Ectodermal cell (in vitro differentiated cells): ENCODE results near the gene TSPAN3. TPM values are rescaled to one million over a fixed set of nuclear protein-coding genes. Genes with fewer than 3 reads are reported as not detected.

Experiments used
- H3K27ac ChIP-seq: 2 replicates; pipeline ENCODE4 v1.7.0; 2013; ENCODE audit warnings: mild to moderate bottlenecking, low read depth, low read length; ENCODE audit not compliant: insufficient read depth, poor library complexity, severe bottlenecking
- H3K27me3 ChIP-seq: 2 replicates; pipeline ENCODE4 v1.7.0; 2013; ENCODE audit warnings: mild to moderate bottlenecking, low read length; ENCODE audit not compliant: insufficient read depth, control insufficient read depth, poor library complexity, severe bottlenecking
- H3K36me3 ChIP-seq: one replicate; pipeline ENCODE4 v1.7.0; 2013; ENCODE audit warnings: low read length; ENCODE audit not compliant: control insufficient read depth, insufficient read depth
- H3K4me1 ChIP-seq: one replicate; pipeline ENCODE4 v1.7.0; 2013; ENCODE audit warnings: low read length; ENCODE audit not compliant: control insufficient read depth, insufficient read depth
- H3K4me3 ChIP-seq: 2 replicates; pipeline ENCODE4 v1.7.0; 2013; ENCODE audit warnings: low read depth, low read length, control low read depth; ENCODE audit not compliant: insufficient read depth
- H3K9me3 ChIP-seq: 2 replicates; pipeline ENCODE4 v1.7.0; 2013; ENCODE audit warnings: mild to moderate bottlenecking, low read length, moderate library complexity; ENCODE audit not compliant: control insufficient read depth
- WGBS, 2 experiments: methylation state at CpG; one replicate each; pipeline ENCODE4 v1.1.7; 2013; ENCODE audit warnings: missing lambda C conversion rate in 2 of 2; 5-methylcytosine and 5-hydroxymethylcytosine counted together
- polyA plus RNA-seq, 4 experiments: library from polyadenylated mRNA; stranded (reverse); fragments of 50-300 nt; gene quantifications; one replicate each; pipeline ENCODE4 v1.2.3, GENCODE V29; 2013

TSPAN3 gene
- 284 TPM for polyA plus RNA-seq (2013, experiment 1 of 4)
- 272 TPM for polyA plus RNA-seq (2013, experiment 2 of 4)
- 211 TPM for polyA plus RNA-seq (2013, experiment 3 of 4)
- 252 TPM for polyA plus RNA-seq (2013, experiment 4 of 4)

GRCh38 chr15:77070495-77071304 lies at the start of gene TSPAN3:
Gene TSPAN3 (minus strand): TSS chr15:77071109. CDS start chr15:77070954, 155 bp downstream.
- Histone ChIP-seq H3K36me3 (no peaks in the 10 kb centered on the region), H3K4me1 (peaks cover 11% of the 10 kb centered on the region), H3K9me3 (no peaks in the 10 kb centered on the region), H3K27me3 (no peaks in the 10 kb centered on the region), H3K4me3 (peak within 1 kb of the TSS; percentile 85), H3K27ac (peak within 1 kb of the TSS; percentile 65)
- WGBS, 2 experiments: 0% methylated on average over 97 of the region's 97 CpGs

DNA sequence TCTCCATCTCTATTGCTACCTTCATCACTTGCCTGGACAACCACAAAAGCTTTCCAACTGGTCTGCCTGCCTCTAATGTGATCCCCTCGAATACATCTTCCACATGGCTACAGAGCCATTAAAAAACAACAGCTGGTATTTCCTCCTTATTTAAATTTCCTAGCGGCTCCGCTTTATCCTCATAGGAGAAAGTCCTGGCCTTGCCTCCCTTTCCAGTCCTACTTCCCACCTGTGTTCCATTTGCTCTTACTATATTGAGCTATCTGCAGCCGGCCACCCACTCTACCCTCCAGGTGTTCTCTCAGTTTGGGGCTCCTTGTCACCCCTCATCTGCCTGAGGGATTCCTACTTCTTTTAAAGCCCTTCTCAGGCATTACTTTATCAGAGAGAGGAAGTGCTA lies 49.7 kb upstream of the TSPAN3 start:
- no peaks in the 10 kb centered on the region for H3K9me3 ChIP-seq
- 85 to 86% methylated on average over 4 of the region's 4 CpGs for WGBS, 2 experiments
- no peaks in the 10 kb centered on the region for H3K27me3 ChIP-seq
- no peaks in the 10 kb centered on the region for H3K4me1 ChIP-seq
- H3K4me3 ChIP-seq: no peak overlapping the region
- no peaks in the 10 kb centered on the region for H3K36me3 ChIP-seq
- H3K27ac ChIP-seq: no peak overlapping the region

GRCh38 chr15:77119446-77119845 lies 48.5 kb upstream of the TSPAN3 start:
- Histone ChIP-seq H3K27me3 (no peaks in the 10 kb centered on the region), H3K9me3 (no peaks in the 10 kb centered on the region), H3K36me3 (no peaks in the 10 kb centered on the region), H3K4me1 (no peaks in the 10 kb centered on the region), H3K27ac (no peak overlapping the region), H3K4me3 (no peak overlapping the region)
- 84 to 88% methylated on average over 1 of the region's 1 CpG for WGBS, 2 experiments

- Histone ChIP-seq H3K4me3 (no peak overlapping the region), H3K4me1 (no peaks in the 10 kb centered on the region), H3K9me3 (no peaks in the 10 kb centered on the region), H3K36me3 (no peaks in the 10 kb centered on the region), H3K27me3 (no peaks in the 10 kb centered on the region), H3K27ac (no peak overlapping the region)
- 81 to 86% methylated on average over 3 of the region's 3 CpGs for WGBS, 2 experiments
These were observed 48.0 kb upstream of the TSPAN3 start for GRCh38 chr15:77118882-77119321.

DNA sequence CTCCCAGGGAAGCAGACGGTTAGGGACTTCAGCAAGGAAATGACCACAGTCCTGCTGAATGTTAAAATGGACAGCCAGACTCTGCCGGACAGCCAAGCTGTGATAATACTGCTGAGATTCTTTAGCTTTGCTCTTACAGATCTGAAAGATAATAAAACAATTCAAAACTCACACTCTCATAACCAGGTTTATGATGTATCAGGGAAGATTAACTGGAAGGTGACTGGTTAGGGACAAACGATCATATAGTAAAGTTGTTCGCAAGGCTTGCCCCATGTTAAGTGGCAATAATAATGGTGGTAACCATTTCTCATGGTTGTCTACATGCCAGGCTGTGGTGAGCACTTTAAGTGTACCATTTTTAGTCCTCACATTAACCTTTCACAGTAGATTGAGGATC lies 44.3 kb upstream of the TSPAN3 start:
- Histone ChIP-seq H3K27ac (no peak overlapping the region), H3K4me1 (no peaks in the 10 kb centered on the region), H3K9me3 (no peaks in the 10 kb centered on the region), H3K4me3 (no peak overlapping the region), H3K36me3 (no peaks in the 10 kb centered on the region), H3K27me3 (no peaks in the 10 kb centered on the region)
- 92% methylated on average over 4 of the region's 4 CpGs for WGBS, 2 experiments

- no peak overlapping the region for H3K27ac ChIP-seq
- WGBS, 2 experiments: 67 to 81% methylated on average over 2 of the region's 2 CpGs
- H3K9me3 ChIP-seq: no peaks in the 10 kb centered on the region
- no peaks in the 10 kb centered on the region for H3K36me3 ChIP-seq
- no peaks in the 10 kb centered on the region for H3K4me1 ChIP-seq
- H3K27me3 ChIP-seq: no peaks in the 10 kb centered on the region
- H3K4me3 ChIP-seq: no peak overlapping the region
These were observed 42.1 kb upstream of the TSPAN3 start for GRCh38 chr15:77112838-77113504.

DNA sequence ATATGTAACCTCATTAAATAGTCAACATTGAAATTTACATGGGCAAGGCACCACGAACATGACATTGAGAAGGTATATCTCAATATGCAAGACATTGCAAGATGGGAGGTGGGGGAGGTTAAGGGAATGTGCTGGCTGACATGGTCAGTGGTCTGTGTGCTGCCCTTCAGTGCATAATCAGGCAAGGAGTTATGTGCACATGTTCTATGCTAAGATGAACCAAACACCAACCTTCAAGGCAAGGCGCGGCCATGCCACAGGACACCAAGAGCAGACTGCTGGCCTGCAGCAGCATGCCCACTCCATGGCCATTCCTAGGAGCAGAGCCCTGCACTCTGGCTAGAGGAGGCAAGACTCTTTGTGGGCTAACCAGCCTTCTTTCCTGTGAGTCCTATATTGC lies 40.9 kb upstream of the TSPAN3 start:
- Histone ChIP-seq H3K27me3 (no peaks in the 10 kb centered on the region), H3K9me3 (no peaks in the 10 kb centered on the region), H3K4me3 (no peak overlapping the region), H3K36me3 (no peaks in the 10 kb centered on the region), H3K27ac (no peak overlapping the region), H3K4me1 (peaks cover 9% of the 10 kb centered on the region)
- WGBS, 2 experiments: 92 to 97% methylated on average over 3 of the region's 3 CpGs

DNA sequence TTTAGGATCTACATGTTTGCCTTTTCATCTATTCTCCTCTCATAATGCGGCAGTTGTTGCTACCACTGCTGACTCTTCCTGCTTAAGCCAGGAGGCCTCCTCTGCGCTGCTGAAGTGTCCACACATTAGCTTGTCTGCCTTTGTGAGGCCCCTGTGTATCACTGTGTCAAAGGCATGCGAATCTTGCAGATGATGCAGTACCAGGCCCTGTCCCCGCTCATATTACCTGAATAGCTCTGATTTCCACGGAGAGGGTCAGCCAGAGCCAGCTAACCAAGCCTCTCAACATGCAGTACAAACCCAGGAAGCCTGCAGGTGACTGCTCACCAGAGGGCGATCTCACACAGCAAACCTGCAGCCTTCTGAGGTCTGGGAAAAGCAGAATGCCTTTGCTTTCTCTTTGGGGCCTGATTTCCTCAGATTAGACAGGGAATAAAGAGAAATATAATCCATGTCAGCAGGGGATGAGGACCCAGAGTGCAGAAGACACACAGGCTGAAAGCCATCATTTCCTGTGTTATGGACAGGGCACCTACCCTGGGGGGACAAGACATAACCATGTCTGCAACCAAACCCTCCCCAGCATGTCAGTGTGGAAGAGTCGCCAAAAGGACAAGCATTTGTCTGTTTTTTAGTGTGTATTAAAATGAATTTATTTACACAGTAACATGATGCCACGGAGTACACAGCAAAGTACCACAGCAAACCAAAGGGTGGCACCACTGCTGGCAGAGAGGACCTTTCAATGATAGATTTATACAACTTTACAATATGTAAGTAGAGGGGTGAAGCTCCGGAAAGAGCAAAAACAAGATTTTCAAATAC lies 36.8 kb upstream of the TSPAN3 start:
- no peak overlapping the region for H3K27ac ChIP-seq
- no peak overlapping the region for H3K4me3 ChIP-seq
- 59 to 64% methylated on average over 8 to 9 of the region's 9 CpGs for WGBS, 2 experiments
- no peaks in the 10 kb centered on the region for H3K9me3 ChIP-seq
- peaks cover 17% of the 10 kb centered on the region for H3K4me1 ChIP-seq
- H3K27me3 ChIP-seq: no peaks in the 10 kb centered on the region
- H3K36me3 ChIP-seq: no peaks in the 10 kb centered on the region

DNA sequence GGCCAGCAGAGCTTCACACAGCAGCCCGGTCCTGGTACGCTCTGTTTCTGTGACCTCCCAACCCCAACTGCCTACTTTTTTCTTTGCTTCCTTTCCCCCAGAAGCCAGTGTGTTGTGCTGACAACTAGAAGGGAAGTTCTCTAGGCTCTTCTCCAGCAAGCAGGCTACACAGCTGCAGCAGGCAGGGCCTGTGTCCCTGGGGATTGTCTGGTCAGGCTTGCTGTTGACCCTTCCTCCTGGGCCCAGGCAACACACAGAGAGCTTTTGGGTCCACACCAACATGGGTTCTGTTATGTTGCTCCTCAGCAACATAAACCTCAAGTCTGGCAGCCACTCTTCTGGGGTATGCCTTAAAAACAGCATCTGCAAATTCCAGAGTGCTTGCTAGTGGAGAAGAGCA lies 36.2 kb upstream of the TSPAN3 start:
- Histone ChIP-seq H3K4me1 (peaks cover 17% of the 10 kb centered on the region), H3K4me3 (no peak overlapping the region), H3K36me3 (no peaks in the 10 kb centered on the region), H3K27me3 (no peaks in the 10 kb centered on the region), H3K27ac (no peak overlapping the region), H3K9me3 (no peaks in the 10 kb centered on the region)
- 93 to 97% methylated on average over 2 of the region's 2 CpGs for WGBS, 2 experiments

DNA sequence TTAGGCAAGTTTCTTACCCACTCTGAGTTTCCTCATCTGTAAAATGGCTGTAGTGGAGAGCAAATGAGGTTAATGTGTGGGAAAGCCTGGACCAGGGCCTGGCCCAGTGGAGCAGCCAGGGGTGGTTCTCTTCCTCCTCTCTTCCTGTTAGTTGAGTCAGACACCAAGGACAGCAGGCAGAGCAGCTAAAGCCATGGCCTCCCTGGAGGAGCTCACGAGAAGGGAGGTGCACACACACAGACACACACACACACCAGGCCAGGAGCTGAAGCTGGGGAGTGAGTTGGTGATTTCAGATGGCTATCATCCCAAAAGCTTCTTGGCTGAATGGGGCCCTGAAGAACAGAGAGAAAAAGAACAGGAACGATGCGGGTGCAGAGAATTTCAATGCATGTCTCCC lies 33.2 kb upstream of the TSPAN3 start:
- Histone ChIP-seq H3K27me3 (no peaks in the 10 kb centered on the region), H3K27ac (no peak overlapping the region), H3K9me3 (no peaks in the 10 kb centered on the region), H3K36me3 (no peaks in the 10 kb centered on the region), H3K4me3 (no peak overlapping the region), H3K4me1 (peaks cover 17% of the 10 kb centered on the region)
- 94 to 97% methylated on average over 2 to 3 of the region's 3 CpGs for WGBS, 2 experiments
